MCF 10A (cell line): ENCODE results near the gene DGUOK. TPM values are rescaled to one million over a fixed set of nuclear protein-coding genes. Genes with fewer than 3 reads are reported as not detected.
"Not testable (repeated sequence)": the region's sequence is repeated elsewhere in the genome, so short reads cannot be mapped to it uniquely, and the experiment has no call there.

Experiments
- BruUV-seq: library from RNA; stranded (reverse); fragments of 400-500 nt; replicated peaks from 2 replicates; lab custom pipeline; 2021; lab: Mats Ljungman, UMichigan
- CTCF ChIA-PET: fragments of 300-600 bp; sonication (Branson Sonifier 250); formaldehyde crosslinking; extraction: SDS; loops from one replicate; lab custom pipeline; 2021; ENCODE audit warnings: antibody characterized with exemption, inconsistent platforms; lab: Yijun Ruan, JAX
- POLR2A ChIA-PET: fragments of 300-600, 350-650 bp; sonication (Branson Sonifier 250); formaldehyde crosslinking; extraction: SDS; loops from one replicate; lab custom pipeline; 2020; ENCODE audit warnings: antibody characterized with exemption, inconsistent platforms; lab: Yijun Ruan, JAX
- DNase-seq: peaks from one replicate; pipeline ENCODE4 v3.0.0-alpha.2; 2018; ENCODE audit not compliant: unreplicated experiment
- H3K27ac Mint-ChIP-seq: one replicate; pipeline ENCODE4 v1.8.0; 2022; ENCODE audit warnings: mild to moderate bottlenecking, low read depth, mixed read lengths; ENCODE audit not compliant: unreplicated experiment
- H3K27me3 Mint-ChIP-seq: one replicate; pipeline ENCODE4 v1.8.0; 2022; ENCODE audit warnings: mixed read lengths; ENCODE audit not compliant: insufficient read depth, unreplicated experiment
- H3K36me3 Mint-ChIP-seq: one replicate; pipeline ENCODE4 v1.8.0; 2022; ENCODE audit warnings: mild to moderate bottlenecking, moderate library complexity, mixed read lengths; ENCODE audit not compliant: insufficient read depth, unreplicated experiment
- H3K4me1 Mint-ChIP-seq: one replicate; pipeline ENCODE4 v1.8.0; 2022; ENCODE audit warnings: mixed read lengths; ENCODE audit not compliant: insufficient read depth, unreplicated experiment
- H3K4me3 Mint-ChIP-seq: one replicate; pipeline ENCODE4 v1.8.0; 2022; ENCODE audit warnings: mild to moderate bottlenecking, moderate library complexity, mixed read lengths; ENCODE audit not compliant: unreplicated experiment
- H3K9me3 Mint-ChIP-seq: one replicate; pipeline ENCODE4 v1.8.0; 2022; ENCODE audit warnings: mixed read lengths; ENCODE audit not compliant: unreplicated experiment
- intact Hi-C: fragments of 100-400 bp; cut with micrococcal nuclease; formaldehyde crosslinking; loops from 2 replicates; pipeline ENCODE4 v1.14.1; 2022
- total RNA-seq: library from RNA; stranded (reverse); gene quantifications from 2 replicates; pipeline ENCODE4 v1.2.3, GENCODE V29; 2022
- TF ChIP-seq, protein P1 (sequence below): fragments of 200-600 bp; IDR thresholded peaks from one replicate; pipeline ENCODE4 v1.8.0; 2022; ENCODE audit warnings: antibody characterized with exemption, mild to moderate bottlenecking; ENCODE audit not compliant: unreplicated experiment

The DGUOK gene
- total RNA-seq, 1 experiment from 2014 or later = 92.3 TPM

DNA sequence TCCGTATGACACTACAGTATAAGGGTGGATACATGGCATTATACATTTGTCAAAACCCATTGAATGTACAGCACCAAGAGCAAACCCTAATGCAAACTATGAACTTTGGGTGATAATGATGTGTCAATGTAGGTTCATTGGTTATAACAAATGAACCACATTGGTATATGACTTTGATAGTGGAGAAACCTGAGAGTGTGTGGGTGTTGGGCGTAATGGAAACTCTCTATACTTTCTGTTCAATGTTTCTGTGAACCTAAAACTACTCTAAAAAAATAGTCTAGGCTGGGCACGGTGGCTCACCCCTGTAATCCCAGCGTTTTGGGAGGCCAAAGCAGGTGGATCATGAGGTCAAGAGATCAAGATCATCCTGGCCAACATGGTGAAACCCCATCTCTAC, 40.3 kb upstream of the DGUOK start:
- no peaks in the 10 kb centered on the region for H3K9me3 Mint-ChIP-seq
- H3K36me3 Mint-ChIP-seq = no peaks in the 10 kb centered on the region
- no peak for DNase-seq
- BruUV-seq = no TSS peak
- no peaks in the 10 kb centered on the region for H3K27me3 Mint-ChIP-seq
- TF ChIP-seq, protein P1, sequence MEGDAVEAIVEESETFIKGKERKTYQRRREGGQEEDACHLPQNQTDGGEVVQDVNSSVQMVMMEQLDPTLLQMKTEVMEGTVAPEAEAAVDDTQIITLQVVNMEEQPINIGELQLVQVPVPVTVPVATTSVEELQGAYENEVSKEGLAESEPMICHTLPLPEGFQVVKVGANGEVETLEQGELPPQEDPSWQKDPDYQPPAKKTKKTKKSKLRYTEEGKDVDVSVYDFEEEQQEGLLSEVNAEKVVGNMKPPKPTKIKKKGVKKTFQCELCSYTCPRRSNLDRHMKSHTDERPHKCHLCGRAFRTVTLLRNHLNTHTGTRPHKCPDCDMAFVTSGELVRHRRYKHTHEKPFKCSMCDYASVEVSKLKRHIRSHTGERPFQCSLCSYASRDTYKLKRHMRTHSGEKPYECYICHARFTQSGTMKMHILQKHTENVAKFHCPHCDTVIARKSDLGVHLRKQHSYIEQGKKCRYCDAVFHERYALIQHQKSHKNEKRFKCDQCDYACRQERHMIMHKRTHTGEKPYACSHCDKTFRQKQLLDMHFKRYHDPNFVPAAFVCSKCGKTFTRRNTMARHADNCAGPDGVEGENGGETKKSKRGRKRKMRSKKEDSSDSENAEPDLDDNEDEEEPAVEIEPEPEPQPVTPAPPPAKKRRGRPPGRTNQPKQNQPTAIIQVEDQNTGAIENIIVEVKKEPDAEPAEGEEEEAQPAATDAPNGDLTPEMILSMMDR = no peak
- POLR2A ChIA-PET = no interaction called here
- H3K4me1 Mint-ChIP-seq = no peaks in the 10 kb centered on the region
- intact Hi-C loops = no loop called here
- H3K27ac Mint-ChIP-seq = no peak overlapping the region
- CTCF ChIA-PET = no interaction called here
- H3K4me3 Mint-ChIP-seq = no peak overlapping the region

DNA sequence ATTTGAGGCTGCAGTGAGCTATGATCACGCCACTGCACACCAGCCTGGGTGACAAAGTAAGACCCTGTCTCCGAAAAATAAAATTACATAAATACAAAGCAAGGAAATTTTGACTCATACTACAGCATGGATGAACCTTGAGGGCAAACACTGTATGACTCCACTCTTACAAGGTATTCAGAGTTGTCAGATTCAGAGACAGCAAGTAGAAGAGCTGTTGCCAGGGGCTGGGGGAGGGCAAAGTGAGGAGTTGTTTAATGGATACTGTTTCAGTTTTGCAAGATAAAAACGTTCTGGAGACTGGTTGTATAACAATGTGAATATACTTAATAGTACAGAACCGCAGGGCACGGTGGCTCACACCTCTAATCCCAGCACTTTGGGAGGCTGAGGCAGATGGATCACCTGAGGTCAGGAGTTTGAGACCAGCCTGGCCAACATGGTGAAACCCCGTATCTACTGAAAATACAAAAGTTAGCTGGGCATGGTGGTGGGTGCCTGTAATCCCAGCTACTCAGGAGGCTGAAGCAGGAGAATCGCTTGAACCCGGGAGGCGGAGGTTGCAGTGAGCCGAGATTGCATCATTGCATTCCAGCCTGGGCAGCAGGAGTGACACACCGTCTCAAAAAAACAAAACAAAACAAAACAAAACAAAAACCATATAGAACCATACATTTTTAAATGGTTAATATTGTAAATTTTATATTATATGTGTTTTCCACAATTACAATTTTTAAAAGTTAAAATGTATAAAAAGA, 38.9 kb upstream of the DGUOK start:
- H3K27ac Mint-ChIP-seq, BruUV-seq, H3K4me3 Mint-ChIP-seq, H3K27me3 Mint-ChIP-seq, H3K4me1 Mint-ChIP-seq, intact Hi-C loops, H3K9me3 Mint-ChIP-seq, H3K36me3 Mint-ChIP-seq: not testable (repeated sequence)
- peak; percentile 34 for DNase-seq
- ChIA-PET CTCF (interaction anchor here (0.7 kb wide), 1 partner anchor 28 kb away, joined by 3 read pairs; no protein-coding TSS in a partner anchor), POLR2A (interaction anchor here (0.6 to 1.3 kb wide), 2 partner anchors 17 to 24 kb away, joined by 3 to 4 read pairs; no protein-coding TSS in a partner anchor)

DNA sequence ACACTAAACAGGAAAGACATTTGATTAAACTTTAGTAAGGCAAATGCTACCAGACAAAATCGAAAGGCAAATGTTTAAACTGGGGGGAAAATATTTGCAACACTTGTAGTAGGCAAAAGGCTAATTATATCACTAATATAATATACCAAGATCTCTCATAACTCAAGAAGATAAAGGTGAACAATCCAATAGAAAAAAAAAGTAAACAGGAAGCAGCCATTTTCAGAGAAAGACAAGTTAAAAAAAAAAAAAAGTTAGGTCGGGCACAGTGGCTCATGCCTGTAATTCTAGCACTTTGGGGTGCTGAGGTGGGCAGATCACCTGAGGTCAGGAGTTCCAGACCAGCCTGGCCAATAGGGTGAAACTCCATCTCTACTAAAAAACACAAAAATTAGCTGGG, 38.3 kb upstream of the DGUOK start:
- Mint-ChIP-seq H3K27ac (no peak overlapping the region), H3K4me3 (no peak overlapping the region), H3K9me3 (no peaks in the 10 kb centered on the region), H3K36me3 (no peaks in the 10 kb centered on the region), H3K4me1 (no peaks in the 10 kb centered on the region), H3K27me3 (no peaks in the 10 kb centered on the region)
- ChIA-PET CTCF (no interaction called here), POLR2A (interaction anchor here (0.7 to 1.3 kb wide), 2 partner anchors 17 to 107 kb away, joined by 3 to 4 read pairs; no protein-coding TSS in a partner anchor)
- no peak for DNase-seq
- no TSS peak for BruUV-seq
- intact Hi-C loops = no loop called here
- TF ChIP-seq, protein P1 = no peak

DNA sequence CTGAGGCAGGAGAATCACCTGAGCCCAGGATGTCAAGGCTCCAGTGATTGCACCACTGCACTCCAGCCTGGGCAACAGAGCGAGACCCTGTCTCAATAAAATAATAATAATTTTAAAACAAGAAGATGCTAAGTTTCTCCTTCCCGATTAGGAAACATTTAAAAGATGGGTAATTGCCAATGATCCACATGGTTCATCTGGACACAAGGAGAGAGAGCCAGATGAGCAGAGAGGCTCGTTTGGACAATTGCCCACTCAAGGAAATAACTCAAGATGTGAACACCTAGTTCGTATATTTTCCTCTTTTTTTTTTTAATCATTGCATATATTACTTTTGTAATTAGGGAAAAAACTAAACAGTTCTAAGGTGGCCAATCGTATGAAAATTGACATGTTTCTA, 37.5 kb upstream of the DGUOK start:
- H3K4me1 Mint-ChIP-seq = no peaks in the 10 kb centered on the region
- no peaks in the 10 kb centered on the region for H3K9me3 Mint-ChIP-seq
- ChIA-PET CTCF (no interaction called here), POLR2A (no interaction called here)
- no TSS peak for BruUV-seq
- DNase-seq = no peak
- no peaks in the 10 kb centered on the region for H3K27me3 Mint-ChIP-seq
- H3K27ac Mint-ChIP-seq = no peak overlapping the region
- intact Hi-C loops = no loop called here
- TF ChIP-seq, protein P1 = no peak
- H3K36me3 Mint-ChIP-seq = no peaks in the 10 kb centered on the region
- H3K4me3 Mint-ChIP-seq = no peak overlapping the region
